Omental fat pad (tissue), 4 donors: Measurements from ENCODE around the gene CYB561D2. TPM values are rescaled to one million over a fixed set of nuclear protein-coding genes. Genes with fewer than 3 reads are reported as not detected.
A peak's percentile ranks its signal among the peaks of the same experiment; 100 is the strongest.

Source experiments
- ATAC-seq: fragments of 150-250 bp; one replicate; pipeline ENCODE4 v1.9.1; 2016; ENCODE audit warnings: mild to moderate bottlenecking, moderate library complexity; ENCODE audit not compliant: low FRiP score
- DNase-seq: peaks from one replicate; pipeline ENCODE4 v3.0.0-alpha.2; 2019; ENCODE audit warnings: low spot score
- total RNA-seq, 4 donors: library from RNA; depleted of rRNA; stranded (reverse); fragments of >200 nt; gene quantifications; one replicate each; pipeline ENCODE4 v1.1.0, GENCODE V29; 2016
- TF ChIP-seq, protein P1 (sequence below), 3 donors: fragments of 450-650 bp; IDR thresholded peaks; one replicate each; pipeline ENCODE4 v1.5.1; 2016 to 2017; ENCODE audit warnings: antibody characterized with exemption in 3 of 3, mild to moderate bottlenecking in 3 of 3, moderate library complexity in 2 of 3

CYB561D2 gene
- total RNA-seq, 4 donors from 2014 or later, result 26.4 to 33.7 (median 30.2) TPM

DNA sequence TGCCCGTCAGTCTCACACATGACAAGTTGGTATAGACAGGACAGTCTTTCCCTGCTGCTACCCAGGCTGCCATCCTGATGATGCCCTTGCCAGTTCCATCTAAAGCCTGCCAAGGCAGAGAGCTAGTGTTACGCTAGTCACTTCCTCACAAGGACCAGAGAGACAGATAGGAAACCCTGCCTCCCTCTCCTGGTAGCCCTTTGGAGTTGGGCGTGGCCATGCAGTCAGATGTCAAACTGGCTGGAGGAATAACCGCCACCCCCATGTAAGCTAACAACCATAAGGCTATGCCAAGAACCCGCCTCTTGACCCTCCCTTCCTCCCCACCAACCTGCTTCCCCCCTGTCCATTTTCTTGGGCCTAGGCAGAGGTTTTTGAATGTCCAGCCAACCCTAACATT is 5.9 kb downstream of the CYB561D2 start:
- TF ChIP-seq, protein P1, sequence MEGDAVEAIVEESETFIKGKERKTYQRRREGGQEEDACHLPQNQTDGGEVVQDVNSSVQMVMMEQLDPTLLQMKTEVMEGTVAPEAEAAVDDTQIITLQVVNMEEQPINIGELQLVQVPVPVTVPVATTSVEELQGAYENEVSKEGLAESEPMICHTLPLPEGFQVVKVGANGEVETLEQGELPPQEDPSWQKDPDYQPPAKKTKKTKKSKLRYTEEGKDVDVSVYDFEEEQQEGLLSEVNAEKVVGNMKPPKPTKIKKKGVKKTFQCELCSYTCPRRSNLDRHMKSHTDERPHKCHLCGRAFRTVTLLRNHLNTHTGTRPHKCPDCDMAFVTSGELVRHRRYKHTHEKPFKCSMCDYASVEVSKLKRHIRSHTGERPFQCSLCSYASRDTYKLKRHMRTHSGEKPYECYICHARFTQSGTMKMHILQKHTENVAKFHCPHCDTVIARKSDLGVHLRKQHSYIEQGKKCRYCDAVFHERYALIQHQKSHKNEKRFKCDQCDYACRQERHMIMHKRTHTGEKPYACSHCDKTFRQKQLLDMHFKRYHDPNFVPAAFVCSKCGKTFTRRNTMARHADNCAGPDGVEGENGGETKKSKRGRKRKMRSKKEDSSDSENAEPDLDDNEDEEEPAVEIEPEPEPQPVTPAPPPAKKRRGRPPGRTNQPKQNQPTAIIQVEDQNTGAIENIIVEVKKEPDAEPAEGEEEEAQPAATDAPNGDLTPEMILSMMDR (IDR thresholded peaks at IDR 0.05), result no peak
- no peak for DNase-seq
- no peak for ATAC-seq

DNA sequence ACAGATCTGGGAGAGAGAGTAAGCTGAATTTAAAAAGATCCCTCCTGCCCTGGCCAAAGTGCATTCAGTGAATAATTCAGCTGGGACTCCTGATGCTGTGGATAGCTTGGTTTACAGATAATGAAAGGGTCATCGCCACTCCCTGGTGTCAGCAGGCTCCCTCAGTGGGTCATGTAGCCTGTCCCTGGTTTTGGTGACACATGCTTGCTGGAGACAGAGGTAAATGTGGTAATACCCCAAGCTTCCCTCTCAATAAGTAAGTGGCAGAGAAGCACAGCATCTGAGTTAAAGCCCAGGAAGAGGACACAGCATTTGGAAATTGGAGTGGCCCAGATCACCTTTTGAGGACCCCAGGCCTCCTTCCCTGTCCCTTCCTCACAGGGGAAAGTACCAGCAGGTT is 6.8 kb downstream of the CYB561D2 start:
- TF ChIP-seq, protein P1 (IDR thresholded peaks at IDR 0.05), result no peak
- DNase-seq, result no peak
- ATAC-seq, result no peak

DNA sequence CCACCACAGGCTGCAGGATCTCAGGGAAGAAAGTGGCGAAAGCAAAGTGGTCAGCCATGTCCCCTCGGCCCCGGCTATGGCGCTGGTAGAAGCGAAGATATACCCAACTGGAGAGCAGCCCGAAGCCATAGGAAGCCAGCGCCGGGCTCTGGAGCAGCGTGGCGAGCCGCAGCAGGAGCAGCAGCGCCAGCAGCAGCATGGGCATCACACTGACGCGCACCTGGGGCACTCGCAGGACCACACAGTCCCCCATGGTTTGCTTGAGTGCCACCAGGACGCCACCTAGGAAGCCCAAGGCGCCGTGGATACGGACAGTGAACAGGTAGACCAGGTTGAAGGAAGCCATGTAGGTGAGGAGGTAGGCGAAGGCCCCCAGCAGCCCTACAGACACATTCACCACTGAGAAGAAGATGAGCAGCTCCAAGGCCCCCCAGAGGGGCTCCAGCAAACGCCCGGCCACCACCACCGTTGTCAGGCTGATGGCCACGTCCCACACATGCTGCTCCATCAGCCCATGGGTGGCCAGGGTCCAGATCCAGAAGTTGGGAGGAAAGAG is 7.8 kb downstream of the CYB561D2 start:
- ATAC-seq (no peak), DNase-seq (no peak)
- TF ChIP-seq, protein P1 (IDR thresholded peaks at IDR 0.05), result no peak

DNA sequence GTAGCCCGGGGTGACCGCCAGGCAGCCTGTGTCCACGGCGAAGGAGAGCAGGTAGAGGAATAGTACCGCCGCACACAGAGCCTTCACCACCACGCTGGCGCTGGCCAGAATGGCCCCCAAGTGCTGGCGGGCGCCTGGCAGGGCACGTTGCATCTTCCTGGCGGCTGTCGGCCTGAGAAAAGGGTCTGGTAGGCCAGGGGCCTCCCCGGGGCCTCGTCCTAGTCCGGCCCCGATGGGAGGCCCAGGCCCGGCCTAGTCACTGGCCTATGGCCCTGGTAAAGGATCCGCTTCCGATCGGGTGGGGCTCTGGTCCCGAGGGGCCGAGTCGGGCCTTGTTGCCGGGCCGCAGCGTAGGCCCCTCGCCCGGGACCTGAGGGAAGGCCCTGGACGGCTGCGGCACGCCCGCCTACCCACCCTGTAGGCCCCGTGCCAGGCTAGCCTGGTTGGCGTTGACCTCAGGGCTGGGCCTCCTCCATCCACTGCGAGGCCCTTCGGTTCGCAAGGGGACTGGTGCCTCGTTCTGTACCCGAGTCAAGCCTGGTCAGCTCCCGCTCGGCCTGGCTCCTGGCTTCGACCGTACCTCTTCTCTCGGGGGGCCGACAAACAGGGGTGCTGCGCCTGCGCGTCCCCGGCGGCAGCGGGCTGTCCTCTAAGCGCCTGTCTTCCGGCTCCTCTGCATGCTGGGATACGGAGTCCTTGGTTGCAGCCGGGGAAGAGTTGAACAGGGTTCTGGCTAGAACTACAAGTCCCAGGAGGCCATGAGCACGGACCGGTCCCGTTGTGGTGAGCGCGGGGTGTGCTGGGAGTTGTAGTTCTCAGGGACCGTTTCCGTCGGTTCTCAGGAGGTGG is 8.5 kb downstream of the CYB561D2 start, which contains the start of gene TMEM115:
TMEM115 (minus strand) TSS at position 611 of the 849 bp plus-strand sequence; CDS start at position 153, 458 bp downstream.
- DNase-seq (peak; percentile 80), ATAC-seq (peak; percentile 97)
- TF ChIP-seq, protein P1 (IDR thresholded peaks at IDR 0.05), result no peak

DNA sequence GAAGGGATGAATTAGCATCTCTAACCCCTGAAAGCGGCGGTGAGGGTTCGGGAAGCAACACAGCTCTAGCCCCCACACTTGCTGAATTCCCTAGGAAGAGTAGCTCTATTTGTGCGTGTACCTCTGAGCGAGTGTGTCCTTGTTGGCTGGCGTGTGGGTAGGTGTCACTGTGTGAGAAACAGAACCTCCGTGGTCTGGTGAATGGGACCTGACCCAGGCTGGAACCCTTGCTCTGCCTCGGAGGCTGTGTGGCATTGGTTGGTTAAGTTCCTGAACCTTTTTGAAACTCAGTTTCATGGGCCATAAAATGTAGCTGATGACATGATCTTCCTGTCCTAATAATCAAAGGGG is 9.1 kb downstream of the CYB561D2 start:
- TF ChIP-seq, protein P1 (IDR thresholded peaks at IDR 0.05), result no peak
- ATAC-seq, result no peak
- DNase-seq, result no peak

DNA sequence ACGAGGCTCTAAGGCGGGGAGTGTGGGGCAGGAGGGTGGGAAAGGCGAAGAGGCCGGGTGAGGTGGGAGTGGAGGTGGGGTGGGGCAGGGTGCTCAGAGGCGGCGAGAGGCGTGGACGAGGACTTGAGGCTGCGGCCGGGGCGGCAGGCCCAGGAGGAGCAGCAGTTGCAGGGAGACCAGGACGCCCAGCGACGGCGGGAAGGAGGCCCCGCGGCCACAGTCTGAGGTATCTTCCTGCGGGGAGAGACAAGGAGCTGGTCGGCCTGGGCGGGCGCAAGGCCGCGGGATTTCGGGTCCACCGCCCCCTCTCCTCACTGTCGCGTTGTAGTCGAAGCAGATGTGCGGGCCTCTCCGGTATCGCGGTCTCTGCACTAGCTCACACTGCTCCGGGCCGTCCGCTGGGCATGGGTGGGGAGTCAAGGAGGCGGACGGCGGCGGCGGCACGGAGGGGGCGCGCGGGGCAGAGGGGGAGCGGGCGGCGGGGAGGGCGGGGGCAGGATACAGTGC is 14.0 kb downstream of the CYB561D2 start:
- ATAC-seq (peak; percentile 50), DNase-seq (no peak)
- TF ChIP-seq, protein P1 (IDR thresholded peaks at IDR 0.05), result no peak
